Measurements from ENCODE around the gene ZCCHC24. TPM values are rescaled to one million over a fixed set of nuclear protein-coding genes. Genes with fewer than 3 reads are reported as not detected.

The ZCCHC24 gene
- total and polyA plus RNA-seq, 2 of the 8 experiments (the other 6 are each of a cell fraction or from before 2014, with no cell fraction given) = 3.9 to 6.9 TPM

DNA sequence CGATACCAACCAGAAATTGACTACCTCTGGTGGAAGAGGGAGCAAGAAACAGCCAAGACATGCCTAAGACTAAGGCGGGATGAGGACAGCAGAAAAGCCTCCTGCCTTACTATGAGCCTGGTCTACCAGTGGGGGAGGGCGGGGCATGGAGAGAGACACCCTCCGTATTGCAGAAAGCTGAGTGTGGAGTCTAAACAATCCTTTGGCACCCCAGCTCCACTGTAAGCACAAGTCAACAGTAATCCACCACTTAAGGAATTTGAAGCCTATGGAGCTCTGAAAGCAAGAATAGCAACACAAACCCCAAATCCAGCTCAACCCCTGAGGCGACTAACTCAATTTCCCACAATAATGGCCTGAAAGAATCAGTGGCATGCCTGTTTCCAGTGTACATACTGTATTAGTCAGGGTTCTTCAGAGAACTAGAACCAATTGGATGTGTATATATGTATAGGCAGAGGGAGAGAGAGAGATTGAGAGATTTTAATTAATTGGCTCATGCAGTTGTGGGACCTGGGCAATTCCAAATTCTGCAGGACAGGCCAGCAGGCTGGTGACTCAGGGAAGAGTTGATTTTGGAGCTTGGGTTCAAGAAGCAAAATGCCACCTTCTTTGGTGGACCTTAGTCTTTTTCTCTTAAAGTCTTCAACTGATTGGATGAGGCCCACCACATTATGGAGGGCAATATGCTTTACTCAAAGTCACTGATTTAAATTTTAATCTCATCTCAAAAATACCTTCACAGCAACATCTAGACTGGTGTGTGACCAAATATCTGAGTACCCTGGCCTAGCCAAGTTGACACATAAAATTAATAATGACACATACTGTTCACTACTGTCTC lies 84.7 kb downstream of the ZCCHC24 start:
- CTCF ChIA-PET (ENCODE audit: partially characterized antibody) = interaction anchor here (0.6 to 6.0 kb wide), 5 partner anchors 13 to 349 kb away, joined by 3 to 50 read pairs (median 5); partner anchors contain the start of gene PPIF
- H3K9me3 ChIP-seq (ENCODE audit: insufficient read depth in 2 of 2, low read depth in 1 of 2, low read length in 1 of 2) = no peaks in the 10 kb centered on the region; a peak in 1 of 4 replicates

More for the DNA sequence above, 84.7 kb downstream of the ZCCHC24 start:
- Histone ChIP-seq H3K79me2 (ENCODE audit: control insufficient read depth in 1 of 2, insufficient read depth in 2 of 2, low read length in 2 of 2) (no peaks in the 10 kb centered on the region), H4K5ac (ENCODE audit: insufficient read length, low read depth, low read length) (no peak overlapping the region), H2BK12ac (ENCODE audit: low read depth, low read length) (no peak overlapping the region), H4K91ac (replicated peaks; ENCODE audit: insufficient read length, low read length) (no peak overlapping the region), H3K18ac (ENCODE audit: extremely low read depth, low read length) (no peak overlapping the region), H3K4me2 (ENCODE audit: insufficient read depth in 1 of 2, low read depth in 2 of 2, low read length in 2 of 2) (no peak overlapping the region), H3K56ac (replicated peaks; ENCODE audit: insufficient read length, low read depth, low read length) (no peak overlapping the region), H3K4ac (replicated peaks; ENCODE audit: insufficient read length, low read depth, low read length) (no peak overlapping the region), H3K23ac (ENCODE audit: insufficient read length) (no peak overlapping the region), H2BK120ac (replicated peaks; ENCODE audit: low read depth, low read length) (no peak overlapping the region), H2AFZ (ENCODE audit: low read length) (no peak overlapping the region), H4K8ac (ENCODE audit: extremely low read depth, insufficient read depth, low read length) (no peak overlapping the region), H3K4me1 (replicated peaks in 1 of 4; ENCODE audit: control insufficient read depth in 3 of 4, insufficient read depth in 4 of 4, low read length in 3 of 4) (no peaks in the 10 kb centered on the region), H3K4me3 (ENCODE audit: extremely low read depth in 1 of 4, insufficient read depth in 2 of 4, low read depth in 3 of 4, low read length in 4 of 4) (no peak overlapping the region), H2AK5ac (ENCODE audit: low read depth, low read length) (no peak overlapping the region), H4K20me1 (replicated peaks in 1 of 2; ENCODE audit: control insufficient read depth in 1 of 2, insufficient read depth in 2 of 2, low read length in 2 of 2) (no peaks in the 10 kb centered on the region), H3K23me2 (ENCODE audit: low read depth, low read length) (no peaks in the 10 kb centered on the region), H3K27ac (ENCODE audit: low read depth, low read length) (no peak overlapping the region), H3K9ac (replicated peaks in 1 of 4; ENCODE audit: extremely low read depth in 1 of 4, low read depth in 3 of 4, low read length in 3 of 4) (no peak overlapping the region), H3K27me3 (replicated peaks in 1 of 4; ENCODE audit: control insufficient read depth in 3 of 4, extremely low read depth in 1 of 4, insufficient read depth in 3 of 4, low read length in 3 of 4) (no peaks in the 10 kb centered on the region), H2BK20ac (ENCODE audit: low read length) (no peak overlapping the region), H3K36me3 (ENCODE audit: control insufficient read depth in 2 of 4, insufficient read depth in 4 of 4, low read length in 3 of 4) (peaks cover 0 to 5% (median 0%) of the 10 kb centered on the region in 4 experiments; a peak in 1 of 8 replicates), H2BK15ac (ENCODE audit: low read length) (no peak overlapping the region), H2BK5ac (ENCODE audit: low read depth, low read length) (no peak overlapping the region), H3K14ac (ENCODE audit: insufficient read length) (no peak overlapping the region), H3K79me1 (ENCODE audit: low read depth, low read length) (no peaks in the 10 kb centered on the region)
- FAIRE-seq = no peak
- TF ChIP-seq EP300 (IDR thresholded peaks at IDR 0.05; ENCODE audit: borderline replicate concordance in 1 of 2, low read depth in 2 of 2, low read length in 2 of 2) (no peak), SIX5 (IDR thresholded peaks at IDR 0.05; ENCODE audit: low read depth, low read length) (no peak), SUZ12 (IDR thresholded peaks at IDR 0.05; ENCODE audit: low read length) (no peak), SP2 (IDR thresholded peaks at IDR 0.05; ENCODE audit: low read length) (no peak), POU5F1 (IDR thresholded peaks at IDR 0.05; ENCODE audit: low read depth, low read length) (no peak), TAF7 (optimal IDR thresholded peaks at IDR 0.05; ENCODE audit: borderline replicate concordance, low read depth, low read length) (no peak), MAFK (IDR thresholded peaks at IDR 0.05; ENCODE audit: low read depth, low read length) (no peak), CHD1 (IDR thresholded peaks at IDR 0.05; ENCODE audit: low read depth, low read length) (no peak), CEBPB (IDR thresholded peaks at IDR 0.05; ENCODE audit: low read depth, low read length) (no peak)
- TF ChIP-seq, protein P1, sequence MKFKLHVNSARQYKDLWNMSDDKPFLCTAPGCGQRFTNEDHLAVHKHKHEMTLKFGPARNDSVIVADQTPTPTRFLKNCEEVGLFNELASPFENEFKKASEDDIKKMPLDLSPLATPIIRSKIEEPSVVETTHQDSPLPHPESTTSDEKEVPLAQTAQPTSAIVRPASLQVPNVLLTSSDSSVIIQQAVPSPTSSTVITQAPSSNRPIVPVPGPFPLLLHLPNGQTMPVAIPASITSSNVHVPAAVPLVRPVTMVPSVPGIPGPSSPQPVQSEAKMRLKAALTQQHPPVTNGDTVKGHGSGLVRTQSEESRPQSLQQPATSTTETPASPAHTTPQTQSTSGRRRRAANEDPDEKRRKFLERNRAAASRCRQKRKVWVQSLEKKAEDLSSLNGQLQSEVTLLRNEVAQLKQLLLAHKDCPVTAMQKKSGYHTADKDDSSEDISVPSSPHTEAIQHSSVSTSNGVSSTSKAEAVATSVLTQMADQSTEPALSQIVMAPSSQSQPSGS (IDR thresholded peaks at IDR 0.05; ENCODE audit: low read length) = no peak
- 82% methylated on average over 5 of the region's 5 CpGs; no CpG with 5 or more reads in 1 of the 2 experiments for WGBS, 2 experiments (ENCODE audit: extremely low coverage in 1 of 2, insufficient coverage in 1 of 2, insufficient read length in 1 of 2, insufficient replicate concordance in 2 of 2, low coverage in 1 of 2, low lambda C conversion rate in 2 of 2, missing lambda C conversion rate in 1 of 2)
- POLR2A ChIA-PET (ENCODE audit: partially characterized antibody) = interaction anchor here (1.3 kb wide), 1 partner anchor 13 kb away, joined by 3 read pairs; the partner anchor contains the start of gene PPIF
- DNase-seq (ENCODE audit: low read depth in 1 of 2, low spot score in 2 of 2) = peak in 1 of 2 experiments; percentile 41
